NB4 (cell line): ENCODE measurements around the gene ANG.
"Not testable (repeated sequence)": the region's sequence is repeated elsewhere in the genome, so short reads cannot be mapped to it uniquely, and the experiment has no call there.

ENCODE experiments used
- DNase-seq: peaks from one replicate; pipeline ENCODE4 v3.0.0; 2010; ENCODE audit warnings: low read depth
- H3K4me3 ChIP-seq: one replicate; pipeline ENCODE4 v1.5.1; 2011; ENCODE audit warnings: mild to moderate bottlenecking, low read depth, low read length, moderate library complexity
- CTCF ChIP-seq: IDR thresholded peaks from one replicate; pipeline ENCODE4 v1.5.1; 2012; ENCODE audit warnings: low read depth, low read length
- MYC ChIP-seq: IDR thresholded peaks from 2 replicates; pipeline ENCODE4 v1.6.1; 2011; ENCODE audit warnings: low read depth, low read length
- POLR2A ChIP-seq: IDR thresholded peaks from 2 replicates; pipeline ENCODE4 v1.6.1; 2011; ENCODE audit warnings: mild to moderate bottlenecking; ENCODE audit not compliant: insufficient read length; ENCODE audit errors: extremely low read depth
- TF ChIP-seq, protein P1 (sequence below): IDR thresholded peaks from 2 replicates; pipeline ENCODE4 v1.6.1; 2011; ENCODE audit warnings: low read depth, low read length

The ANG gene

DNA sequence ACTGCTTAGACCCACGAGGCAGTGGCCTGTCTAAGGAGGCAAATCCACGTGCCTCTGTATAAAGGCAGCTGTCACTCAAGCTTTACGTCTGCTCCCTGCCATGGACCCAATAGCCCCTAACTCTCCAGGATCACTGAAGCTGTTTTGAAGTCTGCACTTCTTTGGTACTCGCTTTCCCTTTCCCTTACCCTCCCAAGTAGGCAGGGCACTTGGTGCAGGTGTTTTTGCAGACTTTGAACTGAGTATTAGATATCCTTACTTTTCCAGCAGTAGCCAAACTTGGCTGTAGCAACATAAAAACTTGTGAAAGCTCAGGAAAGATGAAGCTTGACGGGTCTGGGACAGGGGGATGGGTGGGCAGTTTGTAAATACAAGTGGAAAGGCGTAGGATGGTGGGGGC, 29.2 kb upstream of the ANG start:
- no peak overlapping the region for H3K4me3 ChIP-seq

GRCh38 chr14:20659813-20660395, 28.7 kb upstream of the ANG start:
- TF ChIP-seq, protein P1, sequence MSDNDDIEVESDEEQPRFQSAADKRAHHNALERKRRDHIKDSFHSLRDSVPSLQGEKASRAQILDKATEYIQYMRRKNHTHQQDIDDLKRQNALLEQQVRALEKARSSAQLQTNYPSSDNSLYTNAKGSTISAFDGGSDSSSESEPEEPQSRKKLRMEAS, result no peak
- TF ChIP-seq CTCF, result no peak
- no peak for TF ChIP-seq MYC
- TF ChIP-seq POLR2A, result no peak
- H3K4me3 ChIP-seq, result no peak overlapping the region
- no peak for DNase-seq

More for the DNA sequence above, 29.2 kb upstream of the ANG start:
- DNase-seq, result no peak
- TF ChIP-seq POLR2A (no peak), MYC (no peak), CTCF (no peak)
- TF ChIP-seq, protein P1, result no peak

GRCh38 chr14:20661197-20661596, 27.4 kb upstream of the ANG start:
- TF ChIP-seq POLR2A (no peak), CTCF (no peak), MYC (no peak)
- TF ChIP-seq, protein P1, result no peak
- DNase-seq, result no peak
- no peak overlapping the region for H3K4me3 ChIP-seq

DNA sequence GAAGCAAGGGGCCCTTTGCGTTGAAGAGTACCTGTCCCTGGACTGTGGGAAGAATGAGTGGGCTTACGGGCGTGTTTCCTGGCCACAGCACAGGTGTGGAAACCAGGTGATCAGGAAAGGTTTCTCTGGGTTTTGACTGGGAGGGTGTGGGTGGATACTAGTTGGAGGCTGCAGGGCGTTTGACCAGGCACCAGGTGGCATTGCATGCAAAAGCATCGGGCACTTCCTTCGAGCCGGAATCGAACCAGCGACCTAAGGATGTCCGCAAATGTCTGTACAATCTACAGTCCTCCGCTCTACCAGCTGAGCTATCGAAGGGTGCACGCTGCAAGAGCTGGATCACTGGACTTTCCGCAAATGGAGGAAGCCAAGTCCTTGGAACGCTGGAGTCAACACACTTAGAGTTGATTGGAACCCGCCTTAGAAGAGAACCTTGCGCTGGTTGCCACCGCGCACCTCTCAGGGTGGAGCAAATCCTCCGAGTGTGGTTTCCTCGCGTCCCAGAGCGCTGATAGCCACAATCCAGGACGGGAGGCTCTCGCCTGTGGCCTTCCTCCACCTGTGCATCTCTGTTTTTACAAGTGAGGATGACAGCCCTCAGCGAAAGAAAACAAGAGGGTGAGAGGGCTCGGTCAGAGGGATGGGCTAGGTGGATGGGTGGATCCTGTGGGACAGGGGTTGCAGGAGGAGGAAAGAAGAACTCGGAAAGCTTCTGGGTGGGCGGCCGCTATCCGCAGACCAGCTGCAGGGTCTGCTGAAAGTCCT, 25.4 kb upstream of the ANG start:
- peak; percentile 68 for DNase-seq
- TF ChIP-seq, protein P1, result no peak
- TF ChIP-seq MYC (no peak), POLR2A (no peak), CTCF (peak; percentile 36)
- no peak overlapping the region for H3K4me3 ChIP-seq

- H3K4me3 ChIP-seq, DNase-seq: not testable (repeated sequence)
These were observed 22.1 kb upstream of the ANG start for GRCh38 chr14:20666400-20666961.

DNA sequence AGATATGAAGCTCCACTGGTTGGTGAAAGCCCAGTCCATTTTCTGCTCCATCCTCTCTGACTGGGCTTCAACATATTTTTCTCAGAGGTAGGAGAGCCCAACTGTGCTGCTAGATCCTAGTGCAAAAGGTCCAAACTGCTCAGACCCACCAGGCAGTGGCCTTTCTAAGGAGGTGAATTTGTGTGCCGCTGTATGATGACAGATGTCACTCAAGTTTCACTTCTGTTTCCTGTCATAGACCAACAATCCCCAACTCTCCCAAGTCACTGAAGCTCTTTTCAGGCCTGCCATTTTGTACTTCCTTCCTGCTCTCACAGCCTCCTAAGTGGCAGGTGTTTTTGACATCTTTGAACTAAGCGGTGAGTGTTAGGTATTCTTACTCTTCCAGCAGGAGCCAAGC, 20.6 kb upstream of the ANG start:
- DNase-seq, result no peak
- H3K4me3 ChIP-seq, result no peak overlapping the region
- no peak for TF ChIP-seq MYC
- no peak for TF ChIP-seq CTCF
- TF ChIP-seq, protein P1, result no peak
- TF ChIP-seq POLR2A, result no peak
